K562 (cell line): ENCODE results near the gene SRPK1.

ENCODE experiments used
- CBFB ChIP-seq: sonication (generic); formaldehyde crosslinking; IDR thresholded peaks from 2 replicates; pipeline ENCODE4 v1.4.0; 2020; ENCODE audit warnings: mild to moderate bottlenecking, missing genetic modification reagents
- ETV5 ChIP-seq: sonication (generic); formaldehyde crosslinking; IDR thresholded peaks from 2 replicates; pipeline ENCODE4 v1.4.0; 2020; ENCODE audit warnings: low read depth, mild to moderate bottlenecking, missing genetic modification reagents
- NR3C1 ChIP-seq: sonication (generic); formaldehyde crosslinking; IDR thresholded peaks from 2 replicates; pipeline ENCODE4 v1.8.1; 2022; ENCODE audit warnings: missing genetic modification reagents
- RFX5 ChIP-seq: IDR thresholded peaks from 2 replicates; pipeline ENCODE4 v1.6.1; 2011; ENCODE audit warnings: low read depth, mild to moderate bottlenecking, improper control_type of control experiment, low read length
- TCF7 ChIP-seq: sonication (generic); IDR thresholded peaks from 2 replicates; pipeline ENCODE4 v1.6.1; 2016; ENCODE audit warnings: antibody characterized with exemption, borderline replicate concordance
- ZNF41 ChIP-seq: fragments of 250-450 bp; sonication (Bioruptor Pico); conservative IDR thresholded peaks from 2 replicates; pipeline ENCODE4 v1.4.0; 2020; ENCODE audit warnings: mild to moderate bottlenecking
- TF ChIP-seq, protein P1 (sequence below): fragments of 450-650 bp; IDR thresholded peaks from 2 replicates; pipeline ENCODE4 v1.6.1; 2016
- TF ChIP-seq, protein P2 (sequence below), 3 experiments: IDR thresholded peaks in 2 of 3; conservative IDR thresholded peaks in 1 of 3; 2 replicates each; pipeline ENCODE4 v1.5.1; 2011 to 2012; ENCODE audit warnings: low read length in 3 of 3, mild to moderate bottlenecking in 3 of 3, control low read depth in 2 of 3, improper control_type of control experiment in 1 of 3, inconsistent platforms in 1 of 3, low read depth in 1 of 3, mixed read lengths in 1 of 3, moderate library complexity in 1 of 3; ENCODE audit not compliant: insufficient read depth in 2 of 3
- TF ChIP-seq, protein P3 (sequence below): fragments of 450-650 bp; IDR thresholded peaks from 2 replicates; pipeline ENCODE4 v1.6.1; 2017; ENCODE audit warnings: antibody characterized with exemption, mild to moderate bottlenecking
- TF ChIP-seq, protein P4 (sequence below): conservative IDR thresholded peaks from 2 replicates; pipeline ENCODE4 v1.6.1; 2011; ENCODE audit warnings: low read depth, mild to moderate bottlenecking, low read length; ENCODE audit not compliant: control insufficient read depth

DNA sequence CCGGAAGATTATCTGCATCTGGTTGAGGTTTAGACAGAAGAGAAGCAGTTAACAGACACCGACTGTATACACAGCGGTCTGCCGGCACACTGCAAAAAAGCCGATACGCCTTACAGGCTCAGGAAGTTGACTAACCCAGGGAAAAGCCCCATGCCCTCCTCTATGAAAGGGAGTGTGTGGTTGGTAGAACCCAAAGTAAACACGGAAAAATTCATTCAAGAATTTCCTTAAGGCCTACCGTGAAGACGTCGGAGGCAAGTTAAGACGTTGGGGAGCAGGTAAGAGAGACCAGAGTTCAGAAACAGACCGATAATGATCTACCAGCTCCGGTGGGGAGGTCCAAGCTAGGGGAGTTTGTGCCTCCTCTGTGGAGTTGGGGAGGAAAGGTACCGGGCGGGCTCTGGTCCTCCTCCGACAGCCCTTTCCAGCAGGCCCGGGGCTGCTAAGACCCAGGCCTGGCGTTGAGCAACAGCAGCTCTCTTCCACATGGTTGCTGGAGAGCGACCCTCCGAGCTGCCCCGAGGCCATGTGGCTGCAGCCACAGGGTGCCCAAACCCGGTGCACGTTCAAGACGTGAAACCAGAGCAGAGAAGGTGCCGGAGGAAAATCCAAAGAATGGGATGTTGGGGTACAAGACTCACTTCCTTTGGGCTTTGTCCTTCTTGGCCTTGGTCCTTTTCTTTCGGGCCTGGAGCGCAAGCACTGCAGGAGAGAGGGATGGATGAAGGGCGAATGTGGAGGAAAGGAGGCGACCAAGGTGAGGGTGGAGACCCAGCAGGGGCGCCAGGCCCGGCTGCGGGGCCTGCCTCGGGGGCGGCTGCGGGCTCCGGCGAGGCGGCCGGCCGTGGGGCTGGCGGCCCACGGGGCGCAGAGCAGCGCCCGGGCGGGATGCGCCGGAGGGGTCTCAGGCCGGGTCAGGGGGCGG is 809 bp downstream of the SRPK1 start:
- TF ChIP-seq, protein P1, sequence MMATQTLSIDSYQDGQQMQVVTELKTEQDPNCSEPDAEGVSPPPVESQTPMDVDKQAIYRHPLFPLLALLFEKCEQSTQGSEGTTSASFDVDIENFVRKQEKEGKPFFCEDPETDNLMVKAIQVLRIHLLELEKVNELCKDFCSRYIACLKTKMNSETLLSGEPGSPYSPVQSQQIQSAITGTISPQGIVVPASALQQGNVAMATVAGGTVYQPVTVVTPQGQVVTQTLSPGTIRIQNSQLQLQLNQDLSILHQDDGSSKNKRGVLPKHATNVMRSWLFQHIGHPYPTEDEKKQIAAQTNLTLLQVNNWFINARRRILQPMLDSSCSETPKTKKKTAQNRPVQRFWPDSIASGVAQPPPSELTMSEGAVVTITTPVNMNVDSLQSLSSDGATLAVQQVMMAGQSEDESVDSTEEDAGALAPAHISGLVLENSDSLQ: no peak
- TF ChIP-seq ETV5 (CRISPR knock-in tag): no peak; the same call in none of the 2 replicates
- TF ChIP-seq, protein P2, sequence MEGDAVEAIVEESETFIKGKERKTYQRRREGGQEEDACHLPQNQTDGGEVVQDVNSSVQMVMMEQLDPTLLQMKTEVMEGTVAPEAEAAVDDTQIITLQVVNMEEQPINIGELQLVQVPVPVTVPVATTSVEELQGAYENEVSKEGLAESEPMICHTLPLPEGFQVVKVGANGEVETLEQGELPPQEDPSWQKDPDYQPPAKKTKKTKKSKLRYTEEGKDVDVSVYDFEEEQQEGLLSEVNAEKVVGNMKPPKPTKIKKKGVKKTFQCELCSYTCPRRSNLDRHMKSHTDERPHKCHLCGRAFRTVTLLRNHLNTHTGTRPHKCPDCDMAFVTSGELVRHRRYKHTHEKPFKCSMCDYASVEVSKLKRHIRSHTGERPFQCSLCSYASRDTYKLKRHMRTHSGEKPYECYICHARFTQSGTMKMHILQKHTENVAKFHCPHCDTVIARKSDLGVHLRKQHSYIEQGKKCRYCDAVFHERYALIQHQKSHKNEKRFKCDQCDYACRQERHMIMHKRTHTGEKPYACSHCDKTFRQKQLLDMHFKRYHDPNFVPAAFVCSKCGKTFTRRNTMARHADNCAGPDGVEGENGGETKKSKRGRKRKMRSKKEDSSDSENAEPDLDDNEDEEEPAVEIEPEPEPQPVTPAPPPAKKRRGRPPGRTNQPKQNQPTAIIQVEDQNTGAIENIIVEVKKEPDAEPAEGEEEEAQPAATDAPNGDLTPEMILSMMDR (IDR thresholded peaks at IDR 0.05 in 2 of 3, conservative IDR thresholded peaks at IDR 0.05 in 1 of 3; ENCODE audit: insufficient read depth in 2 of 3, low read depth in 1 of 3, low read length in 3 of 3): no peak
- no peak for TF ChIP-seq ZNF41 (CRISPR knock-in tag)
- no peak; the same call in 1 of the 2 replicates for TF ChIP-seq NR3C1 (CRISPR knock-in tag)
- TF ChIP-seq, protein P3, sequence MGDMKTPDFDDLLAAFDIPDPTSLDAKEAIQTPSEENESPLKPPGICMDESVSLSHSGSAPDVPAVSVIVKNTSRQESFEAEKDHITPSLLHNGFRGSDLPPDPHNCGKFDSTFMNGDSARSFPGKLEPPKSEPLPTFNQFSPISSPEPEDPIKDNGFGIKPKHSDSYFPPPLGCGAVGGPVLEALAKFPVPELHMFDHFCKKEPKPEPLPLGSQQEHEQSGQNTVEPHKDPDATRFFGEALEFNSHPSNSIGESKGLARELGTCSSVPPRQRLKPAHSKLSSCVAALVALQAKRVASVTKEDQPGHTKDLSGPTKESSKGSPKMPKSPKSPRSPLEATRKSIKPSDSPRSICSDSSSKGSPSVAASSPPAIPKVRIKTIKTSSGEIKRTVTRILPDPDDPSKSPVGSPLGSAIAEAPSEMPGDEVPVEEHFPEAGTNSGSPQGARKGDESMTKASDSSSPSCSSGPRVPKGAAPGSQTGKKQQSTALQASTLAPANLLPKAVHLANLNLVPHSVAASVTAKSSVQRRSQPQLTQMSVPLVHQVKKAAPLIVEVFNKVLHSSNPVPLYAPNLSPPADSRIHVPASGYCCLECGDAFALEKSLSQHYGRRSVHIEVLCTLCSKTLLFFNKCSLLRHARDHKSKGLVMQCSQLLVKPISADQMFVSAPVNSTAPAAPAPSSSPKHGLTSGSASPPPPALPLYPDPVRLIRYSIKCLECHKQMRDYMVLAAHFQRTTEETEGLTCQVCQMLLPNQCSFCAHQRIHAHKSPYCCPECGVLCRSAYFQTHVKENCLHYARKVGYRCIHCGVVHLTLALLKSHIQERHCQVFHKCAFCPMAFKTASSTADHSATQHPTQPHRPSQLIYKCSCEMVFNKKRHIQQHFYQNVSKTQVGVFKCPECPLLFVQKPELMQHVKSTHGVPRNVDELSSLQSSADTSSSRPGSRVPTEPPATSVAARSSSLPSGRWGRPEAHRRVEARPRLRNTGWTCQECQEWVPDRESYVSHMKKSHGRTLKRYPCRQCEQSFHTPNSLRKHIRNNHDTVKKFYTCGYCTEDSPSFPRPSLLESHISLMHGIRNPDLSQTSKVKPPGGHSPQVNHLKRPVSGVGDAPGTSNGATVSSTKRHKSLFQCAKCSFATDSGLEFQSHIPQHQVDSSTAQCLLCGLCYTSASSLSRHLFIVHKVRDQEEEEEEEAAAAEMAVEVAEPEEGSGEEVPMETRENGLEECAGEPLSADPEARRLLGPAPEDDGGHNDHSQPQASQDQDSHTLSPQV: 0 out of 2 replicates have a peak, but pooled peaks have one; percentile 32
- no peak for TF ChIP-seq CBFB
- TF ChIP-seq, protein P4, sequence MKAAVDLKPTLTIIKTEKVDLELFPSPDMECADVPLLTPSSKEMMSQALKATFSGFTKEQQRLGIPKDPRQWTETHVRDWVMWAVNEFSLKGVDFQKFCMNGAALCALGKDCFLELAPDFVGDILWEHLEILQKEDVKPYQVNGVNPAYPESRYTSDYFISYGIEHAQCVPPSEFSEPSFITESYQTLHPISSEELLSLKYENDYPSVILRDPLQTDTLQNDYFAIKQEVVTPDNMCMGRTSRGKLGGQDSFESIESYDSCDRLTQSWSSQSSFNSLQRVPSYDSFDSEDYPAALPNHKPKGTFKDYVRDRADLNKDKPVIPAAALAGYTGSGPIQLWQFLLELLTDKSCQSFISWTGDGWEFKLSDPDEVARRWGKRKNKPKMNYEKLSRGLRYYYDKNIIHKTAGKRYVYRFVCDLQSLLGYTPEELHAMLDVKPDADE: peak; percentile 63; the same call in 1 of the 2 replicates
- no peak for TF ChIP-seq RFX5
- no peak for TF ChIP-seq TCF7
